ENCODE results near the gene EPN3.

The EPN3 gene

DNA sequence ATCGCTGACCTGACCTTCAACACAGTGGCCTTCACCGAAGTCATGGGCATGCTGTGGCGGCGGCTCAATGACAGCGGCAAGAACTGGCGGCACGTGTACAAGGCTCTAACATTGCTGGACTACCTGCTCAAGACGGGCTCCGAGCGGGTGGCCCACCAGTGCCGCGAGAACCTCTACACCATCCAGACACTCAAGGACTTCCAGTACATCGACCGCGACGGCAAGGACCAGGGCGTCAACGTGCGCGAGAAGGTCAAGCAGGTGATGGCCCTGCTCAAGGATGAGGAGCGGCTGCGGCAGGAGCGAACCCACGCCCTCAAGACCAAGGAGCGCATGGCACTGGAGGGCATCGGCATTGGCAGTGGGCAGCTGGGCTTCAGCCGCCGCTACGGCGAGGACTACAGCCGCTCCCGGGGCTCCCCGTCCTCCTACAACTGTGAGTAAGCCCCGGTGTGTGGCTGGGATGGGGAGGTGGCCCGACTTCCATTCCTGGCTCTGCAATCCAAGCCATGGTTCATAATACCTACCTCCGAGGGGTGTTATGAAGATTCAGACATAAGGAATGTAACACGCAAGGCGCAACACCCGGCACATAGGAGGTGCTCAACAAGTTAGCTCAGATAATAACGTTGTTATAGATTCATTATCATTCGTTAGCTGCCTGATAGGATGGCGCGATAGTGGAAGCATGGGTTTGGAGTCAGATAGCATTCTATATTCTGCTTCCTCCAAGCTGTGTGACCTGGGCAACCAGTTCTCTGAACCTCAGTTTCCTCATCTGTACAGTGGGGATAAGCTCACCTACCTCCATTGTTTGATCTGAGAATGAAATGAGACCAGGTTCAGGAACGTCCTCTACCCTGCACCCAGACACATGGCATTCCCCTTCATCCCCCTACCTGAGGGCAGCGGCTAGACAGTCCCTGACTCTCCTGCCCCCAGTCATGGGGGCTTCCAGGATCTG lies 4.4 kb downstream of the EPN3 start:
- no peak for DNase-seq

DNA sequence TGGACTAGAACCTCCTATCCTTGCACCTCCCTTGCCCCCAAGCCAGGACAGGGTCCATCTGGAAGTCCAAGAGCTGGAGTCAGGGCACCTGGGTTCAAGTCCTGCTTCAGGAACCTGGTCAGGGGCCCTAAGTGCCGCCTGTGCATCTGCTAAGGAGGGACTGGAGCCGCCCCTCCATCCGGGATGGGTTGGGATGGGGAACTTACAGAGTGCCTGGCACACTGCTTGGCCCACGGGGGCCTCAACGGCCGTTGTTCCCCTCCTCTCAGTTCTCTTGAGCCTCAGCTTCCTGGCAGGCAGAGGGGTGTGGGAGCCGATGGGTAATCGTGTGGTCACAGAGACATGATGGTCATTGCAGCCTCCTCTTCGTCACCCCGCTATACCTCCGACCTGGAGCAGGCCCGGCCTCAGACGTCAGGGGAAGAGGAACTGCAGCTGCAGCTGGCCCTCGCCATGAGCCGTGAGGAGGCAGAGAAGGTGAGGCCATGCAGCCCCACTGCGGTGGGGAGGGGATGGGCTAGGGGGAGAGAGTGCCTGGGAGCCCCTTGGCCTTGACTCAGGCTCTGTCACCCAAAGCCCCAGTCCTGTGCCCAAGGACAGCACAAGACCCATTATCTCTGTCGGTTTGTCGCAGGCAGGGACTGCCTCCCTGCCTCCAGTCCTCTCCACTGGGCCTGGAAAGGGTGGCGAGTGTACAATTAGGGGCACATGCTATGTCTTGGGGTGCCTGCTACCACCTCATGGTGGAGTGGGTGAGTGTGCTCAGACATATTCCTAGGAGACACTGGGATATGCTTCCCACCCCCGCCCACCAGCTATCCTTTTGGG lies 5.4 kb downstream of the EPN3 start:
- DNase-seq: no peak

DNA sequence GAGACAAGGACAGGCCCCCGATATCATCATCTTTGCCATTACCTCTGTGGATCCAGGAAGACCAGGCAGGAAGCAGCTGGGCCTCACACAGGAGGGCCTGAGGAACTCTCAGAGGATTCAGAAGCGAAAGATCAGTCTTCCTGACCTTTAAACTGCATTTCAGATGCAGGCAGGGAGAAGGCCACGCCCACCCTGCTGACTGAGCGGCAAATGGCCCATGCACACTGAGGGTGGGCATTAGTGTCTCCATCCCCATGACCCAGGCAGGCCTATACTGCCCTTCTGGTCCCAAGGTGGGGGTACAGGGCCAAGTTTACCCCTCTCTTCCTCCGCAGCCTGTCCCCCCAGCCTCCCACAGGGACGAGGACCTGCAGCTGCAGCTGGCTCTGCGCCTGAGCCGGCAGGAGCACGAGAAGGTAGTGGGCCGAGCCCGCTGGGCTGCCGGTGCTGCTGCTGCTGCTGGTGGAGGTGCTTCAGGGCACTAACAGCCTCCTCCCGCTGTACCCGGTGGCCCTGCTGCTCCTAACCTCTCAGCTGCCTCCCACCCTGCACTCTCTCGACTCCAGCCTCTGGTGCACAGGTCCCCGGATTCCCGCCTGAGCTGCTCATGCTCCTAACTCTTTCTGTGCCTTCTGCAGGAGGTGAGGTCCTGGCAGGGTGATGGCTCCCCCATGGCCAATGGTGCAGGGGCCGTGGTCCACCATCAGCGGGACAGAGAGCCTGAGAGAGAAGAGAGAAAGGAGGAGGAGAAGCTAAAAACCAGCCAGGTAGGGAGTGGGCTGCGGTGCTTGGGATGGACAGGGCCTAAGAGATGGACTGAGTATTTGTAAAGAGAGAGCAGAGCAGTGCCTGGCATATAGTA lies 6.2 kb downstream of the EPN3 start:
- no peak for DNase-seq

DNA sequence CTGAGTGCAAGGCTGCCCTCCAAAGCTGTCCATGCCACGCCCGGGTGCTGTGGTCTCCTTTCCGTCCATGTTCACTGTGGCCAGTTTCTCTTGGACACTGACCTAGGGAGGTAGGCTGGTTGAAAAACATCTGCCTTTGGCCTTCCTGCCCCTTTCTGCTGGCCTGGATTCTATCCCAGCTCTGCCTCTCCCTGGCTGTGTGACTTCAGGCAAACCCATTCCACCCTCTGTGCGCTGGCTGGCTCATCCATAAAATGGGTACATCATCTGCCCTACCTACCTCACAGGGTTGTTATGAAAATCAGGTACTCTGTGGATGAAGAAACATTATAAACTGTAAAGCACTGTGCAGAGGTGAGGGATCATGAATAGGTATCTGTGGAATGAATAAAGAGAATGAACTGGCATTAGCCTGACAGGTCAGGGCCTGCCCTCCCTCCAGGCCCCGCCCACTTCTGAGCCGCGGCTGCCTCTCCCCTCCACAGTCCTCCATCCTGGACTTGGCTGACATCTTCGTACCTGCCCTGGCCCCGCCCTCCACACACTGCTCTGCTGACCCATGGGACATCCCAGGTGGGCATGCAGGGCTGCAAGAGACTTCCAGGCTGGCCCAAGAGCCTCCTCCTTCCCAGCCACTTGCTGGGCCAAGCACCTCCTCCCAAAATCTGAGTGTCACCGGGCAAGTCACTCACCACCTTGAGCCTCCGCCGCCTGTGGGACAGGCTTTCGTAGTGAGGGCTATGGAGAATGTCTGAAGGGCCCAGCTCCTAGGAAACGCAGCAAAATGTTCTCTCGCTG lies 7.4 kb downstream of the EPN3 start:
- DNase-seq: no peak

DNA sequence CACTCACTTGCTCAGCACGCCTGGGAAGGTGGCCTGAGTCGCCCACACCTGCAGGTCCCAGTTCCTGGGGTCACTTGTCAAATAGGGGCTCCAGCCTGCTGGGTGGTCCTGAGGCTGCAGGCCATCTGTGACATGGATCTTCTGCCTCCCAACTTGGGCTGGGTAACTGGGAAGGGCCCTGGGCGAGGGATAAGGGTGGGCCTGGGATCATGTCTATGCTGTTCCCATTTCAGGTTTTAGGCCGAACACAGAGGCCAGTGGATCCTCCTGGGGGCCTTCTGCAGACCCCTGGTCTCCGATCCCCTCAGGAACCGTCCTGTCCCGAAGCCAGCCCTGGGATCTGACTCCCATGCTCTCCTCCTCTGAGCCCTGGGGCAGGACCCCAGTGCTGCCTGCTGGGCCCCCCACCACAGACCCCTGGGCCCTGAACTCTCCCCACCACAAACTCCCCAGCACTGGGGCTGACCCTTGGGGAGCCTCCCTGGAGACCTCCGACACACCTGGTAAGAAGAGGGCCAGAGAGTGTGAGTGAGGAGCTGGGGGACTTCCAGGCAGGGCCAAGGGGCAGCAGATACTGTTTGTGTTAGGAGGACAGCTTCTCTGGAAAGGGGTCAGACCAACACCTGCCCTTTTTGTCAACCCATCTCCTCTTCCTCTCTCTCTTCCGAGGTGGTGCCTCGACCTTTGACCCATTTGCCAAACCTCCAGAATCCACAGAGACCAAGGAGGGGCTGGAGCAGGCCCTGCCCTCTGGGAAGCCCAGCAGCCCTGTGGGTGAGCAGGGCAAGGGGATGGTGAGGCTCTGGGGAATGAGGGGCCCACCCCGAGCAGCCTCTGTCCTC lies 8.2 kb downstream of the EPN3 start:
- no peak for DNase-seq

DNA sequence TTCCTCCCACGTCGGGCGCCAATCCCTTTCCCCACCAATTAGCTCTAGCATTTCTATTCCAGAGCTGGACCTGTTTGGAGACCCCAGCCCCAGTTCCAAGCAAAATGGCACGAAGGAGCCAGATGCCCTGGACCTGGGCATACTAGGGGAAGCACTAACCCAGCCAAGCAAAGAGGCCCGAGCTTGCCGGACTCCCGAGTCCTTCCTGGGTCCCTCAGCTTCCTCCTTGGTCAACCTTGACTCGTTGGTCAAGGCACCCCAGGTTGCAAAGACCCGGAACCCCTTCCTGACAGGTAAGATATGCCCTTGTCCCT lies 8.8 kb downstream of the EPN3 start:
- DNase-seq: no peak

DNA sequence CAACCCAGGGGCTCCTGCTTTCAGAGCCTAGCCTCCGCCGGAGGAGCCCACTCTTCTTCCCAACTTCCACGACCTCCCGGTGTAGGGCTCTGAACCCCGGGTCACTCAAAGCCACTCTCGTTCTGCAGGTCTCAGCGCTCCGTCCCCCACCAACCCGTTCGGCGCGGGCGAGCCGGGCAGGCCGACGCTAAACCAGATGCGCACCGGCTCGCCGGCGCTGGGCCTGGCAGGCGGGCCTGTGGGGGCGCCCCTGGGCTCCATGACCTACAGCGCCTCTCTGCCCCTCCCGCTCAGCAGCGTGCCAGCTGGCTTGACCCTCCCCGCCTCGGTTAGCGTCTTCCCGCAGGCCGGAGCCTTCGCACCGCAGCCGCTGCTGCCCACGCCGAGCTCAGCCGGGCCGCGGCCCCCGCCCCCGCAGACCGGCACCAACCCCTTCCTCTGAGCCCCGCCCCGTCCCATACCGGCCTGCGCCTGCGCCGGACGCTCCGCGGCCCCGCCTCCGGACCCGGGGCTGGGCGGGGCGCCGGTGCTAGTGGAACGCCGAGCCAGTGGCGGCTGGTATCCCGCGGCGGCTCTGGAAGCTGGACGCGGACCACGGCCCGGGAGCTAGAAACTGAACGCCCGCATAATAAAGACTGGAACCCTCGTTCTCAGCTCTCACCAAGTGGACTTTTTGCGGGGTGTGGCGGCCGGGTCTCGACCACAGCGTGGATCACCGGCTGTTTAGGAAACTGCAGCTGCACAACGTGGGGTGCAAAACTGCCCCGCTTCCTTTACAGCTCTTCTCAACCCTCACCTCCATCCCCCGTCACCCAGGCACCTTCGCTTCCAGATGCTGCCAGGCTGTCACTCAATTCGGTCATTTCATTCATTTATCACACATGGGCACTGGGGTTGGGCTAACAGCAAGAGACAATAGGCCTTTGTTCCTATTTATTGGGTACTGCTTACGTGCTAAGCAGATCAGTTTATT lies 9.5 kb downstream of the EPN3 start:
- peak; percentile 45 to 87 for DNase-seq

DNA sequence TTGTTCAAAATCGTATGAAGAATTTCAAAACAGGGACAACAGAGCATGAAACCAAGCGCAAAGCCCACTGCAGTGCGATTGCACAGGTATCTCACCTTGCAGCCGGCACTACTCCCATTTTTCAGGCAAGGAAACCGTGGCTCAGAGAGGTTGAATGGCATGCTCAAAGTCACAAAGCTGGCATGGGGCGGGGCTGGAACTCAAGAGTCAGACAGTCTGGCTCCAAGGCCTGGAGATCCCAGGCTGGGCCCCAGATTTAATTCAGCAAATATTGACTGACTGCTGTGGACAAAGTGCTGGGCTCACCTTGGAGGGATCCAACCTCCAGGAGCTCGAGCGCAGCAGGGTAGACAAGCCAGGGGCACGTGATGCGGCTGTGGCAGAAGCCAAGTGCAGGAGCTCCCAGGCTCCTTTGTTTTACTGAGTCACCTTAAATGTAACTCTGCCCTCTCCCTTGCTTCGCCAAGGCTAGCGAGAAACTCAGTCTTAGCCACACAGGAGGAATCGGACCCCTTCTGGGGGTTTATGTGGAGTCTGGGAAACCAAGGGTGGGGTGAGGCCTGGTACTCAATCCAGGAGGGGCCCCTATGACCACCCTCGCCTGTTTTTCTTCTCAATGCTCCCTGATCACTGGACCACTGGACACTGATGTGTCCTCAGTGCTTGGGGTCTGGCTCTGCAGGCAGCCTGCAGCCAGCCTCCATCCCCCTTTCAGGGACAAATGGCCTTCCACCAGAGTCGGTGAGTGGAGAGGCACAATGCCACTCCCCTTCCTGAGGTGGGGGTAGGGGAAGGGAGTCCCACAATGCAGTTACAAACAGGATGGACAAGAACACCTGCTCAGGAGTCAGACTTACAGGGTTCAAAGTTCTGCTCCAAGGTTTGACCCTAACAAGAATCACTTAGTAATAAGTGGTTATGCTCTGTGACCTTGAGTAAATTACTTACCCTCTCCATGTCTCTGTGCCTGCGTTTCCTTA lies 10.6 kb downstream of the EPN3 start:
- no peak for DNase-seq

DNA sequence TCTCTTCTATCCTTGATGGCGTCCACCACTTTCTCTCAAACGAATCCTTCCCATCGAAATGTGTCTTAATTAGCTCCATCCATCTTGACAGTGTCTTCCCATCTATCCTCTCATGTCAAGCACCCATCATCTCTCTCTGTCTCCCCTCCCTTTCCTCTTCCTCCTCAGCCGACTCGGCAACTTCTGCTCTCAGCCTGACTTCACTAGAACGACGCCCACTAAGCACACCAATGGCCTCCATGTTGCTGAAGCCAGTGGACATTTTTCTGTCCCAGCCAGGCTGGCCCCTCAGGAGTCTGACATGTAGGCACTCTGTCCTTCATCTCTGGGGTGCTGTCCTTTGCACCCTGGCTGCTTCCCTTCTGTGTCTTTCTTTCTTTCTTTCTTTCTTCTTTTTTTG lies 12.0 kb downstream of the EPN3 start:
- DNase-seq: no peak

DNA sequence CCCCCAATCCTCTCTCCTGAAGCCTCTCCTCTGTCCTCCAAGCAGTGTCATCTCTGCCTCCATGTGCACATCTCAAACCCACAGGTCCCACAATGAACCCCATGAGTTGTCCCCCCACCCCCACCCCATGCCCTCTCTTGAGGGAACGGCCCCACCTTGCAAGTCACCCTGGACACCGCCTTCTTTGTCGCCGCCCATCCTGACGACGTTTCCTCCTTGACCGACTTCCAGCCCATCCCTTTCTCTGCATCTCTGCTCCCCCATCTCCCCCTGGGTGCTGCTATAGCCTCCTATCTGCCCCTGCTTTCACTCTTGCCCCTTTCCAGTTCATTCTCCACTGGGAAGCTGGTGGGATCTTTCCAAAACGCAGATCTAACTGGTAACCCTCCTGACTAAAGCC lies 12.8 kb downstream of the EPN3 start:
- no peak for DNase-seq

DNA sequence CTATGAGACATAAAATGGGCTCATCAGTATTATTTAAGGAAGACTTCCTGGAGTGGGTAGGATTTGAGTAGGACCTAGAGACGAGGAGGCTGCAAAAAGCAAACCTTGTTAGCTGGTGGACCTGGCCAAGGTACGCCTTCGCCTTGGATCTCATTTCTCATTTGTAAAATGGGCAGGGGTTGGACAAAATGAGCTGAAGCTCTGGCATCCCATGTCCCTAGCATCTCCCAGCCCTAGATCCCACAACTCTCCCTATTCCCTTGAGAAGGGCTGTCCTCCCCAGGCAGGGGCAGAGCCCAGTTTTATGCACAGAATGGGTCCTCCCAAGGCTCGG lies 14.1 kb downstream of the EPN3 start:
- no peak for DNase-seq

DNA sequence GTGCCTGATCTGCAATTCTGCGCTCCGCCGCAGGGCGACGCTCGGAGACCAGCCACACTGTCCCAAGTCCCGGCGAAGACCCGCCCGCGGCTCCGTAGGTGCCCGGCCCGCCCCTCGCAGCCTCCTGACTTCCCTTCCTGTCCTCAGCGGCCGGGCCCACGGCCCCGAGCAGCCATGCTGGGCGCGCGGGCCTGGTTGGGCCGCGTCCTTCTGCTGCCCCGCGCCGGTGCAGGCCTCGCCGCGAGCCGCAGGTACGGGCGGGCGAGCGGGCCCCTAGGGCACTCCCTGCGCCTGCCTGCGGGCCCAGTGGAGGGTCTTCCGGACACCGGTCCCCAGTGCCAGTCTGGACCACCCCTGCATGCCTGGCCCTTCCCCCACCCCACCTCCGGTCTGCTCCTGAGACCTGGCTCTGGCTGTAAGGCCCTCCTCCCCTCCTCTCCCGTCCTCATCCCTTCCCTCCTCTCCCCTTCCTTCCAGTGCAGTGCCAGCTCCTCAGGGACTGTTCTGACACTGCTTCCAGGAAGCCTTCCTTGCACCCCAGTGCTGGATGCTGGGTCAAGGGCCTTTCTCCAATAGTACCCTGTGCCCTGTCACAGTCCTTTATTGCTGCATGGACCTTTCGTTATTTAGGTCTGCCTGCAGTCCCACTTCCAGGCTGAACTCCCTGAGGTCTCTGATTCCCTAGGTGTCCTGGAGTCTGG lies 14.7 kb downstream of the EPN3 start, which contains the start of gene SPATA20:
TSS of gene SPATA20 (plus strand) at position 140 of the 701 bp plus-strand sequence. CDS start at position 175, 35 bp downstream.
- peak; percentile 83 to 93 for DNase-seq

DNA sequence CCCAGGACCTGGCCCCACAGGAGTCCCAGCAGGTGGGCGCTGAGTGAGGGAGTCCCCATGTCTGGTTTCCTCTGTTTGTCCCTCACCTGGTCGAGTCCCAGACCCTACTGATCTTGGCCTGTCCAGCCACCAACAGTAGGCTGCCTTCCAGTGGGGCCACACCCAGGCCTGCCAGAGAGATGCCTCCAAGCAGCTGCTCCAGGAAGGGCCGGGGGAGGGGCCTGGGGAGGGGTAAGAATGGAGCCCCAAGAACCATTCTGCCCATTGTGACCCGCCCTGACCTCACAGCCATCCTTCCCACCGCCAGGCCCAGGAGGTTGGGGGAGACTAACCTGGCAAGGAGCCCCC lies 15.2 kb downstream of the EPN3 start:
- peak in 1 of 2 experiments; percentile 20 for DNase-seq

DNA sequence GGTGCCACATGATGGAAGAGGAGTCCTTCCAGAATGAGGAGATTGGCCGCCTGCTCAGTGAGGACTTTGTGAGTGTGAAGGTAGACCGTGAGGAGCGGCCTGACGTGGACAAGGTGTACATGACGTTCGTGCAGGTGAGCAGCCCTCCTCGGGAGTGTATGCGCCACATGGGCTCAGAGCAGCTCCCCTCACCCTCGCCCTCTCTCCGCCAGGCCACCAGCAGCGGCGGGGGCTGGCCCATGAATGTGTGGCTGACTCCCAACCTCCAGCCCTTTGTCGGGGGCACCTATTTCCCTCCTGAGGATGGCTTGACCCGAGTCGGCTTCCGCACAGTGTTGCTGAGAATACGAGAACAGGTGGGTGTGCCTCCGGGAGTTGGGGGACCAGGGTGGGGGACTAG lies 16.3 kb downstream of the EPN3 start:
- DNase-seq: no peak

DNA sequence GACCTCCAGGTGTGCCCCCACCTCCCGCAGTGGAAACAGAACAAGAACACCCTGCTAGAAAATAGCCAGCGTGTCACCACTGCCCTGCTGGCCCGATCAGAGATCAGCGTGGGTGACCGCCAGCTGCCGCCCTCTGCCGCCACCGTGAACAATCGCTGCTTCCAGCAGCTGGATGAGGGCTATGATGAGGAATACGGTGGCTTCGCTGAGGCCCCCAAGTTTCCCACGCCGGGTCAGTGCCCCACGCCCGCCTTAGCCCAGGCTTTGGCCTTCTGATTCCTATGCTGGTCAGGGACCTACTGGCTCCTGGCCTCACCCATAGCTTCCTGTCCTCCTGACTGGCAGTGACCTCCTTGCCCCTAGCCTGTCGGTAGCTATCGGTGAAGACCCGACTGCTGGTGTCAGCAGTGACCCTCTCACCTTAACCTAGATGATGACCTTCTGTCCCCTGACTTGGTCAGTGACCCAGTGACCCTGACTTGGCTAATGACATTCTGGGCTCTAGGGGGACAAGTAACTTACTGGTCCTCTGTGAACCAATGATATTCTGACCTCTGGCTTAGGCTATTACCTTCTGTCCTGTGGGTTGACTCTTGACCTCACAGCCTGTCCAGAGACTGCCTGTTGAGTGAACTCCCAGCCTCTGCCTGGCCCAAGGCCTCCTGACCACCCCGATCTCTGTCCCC lies 16.9 kb downstream of the EPN3 start:
- DNase-seq: no peak

DNA sequence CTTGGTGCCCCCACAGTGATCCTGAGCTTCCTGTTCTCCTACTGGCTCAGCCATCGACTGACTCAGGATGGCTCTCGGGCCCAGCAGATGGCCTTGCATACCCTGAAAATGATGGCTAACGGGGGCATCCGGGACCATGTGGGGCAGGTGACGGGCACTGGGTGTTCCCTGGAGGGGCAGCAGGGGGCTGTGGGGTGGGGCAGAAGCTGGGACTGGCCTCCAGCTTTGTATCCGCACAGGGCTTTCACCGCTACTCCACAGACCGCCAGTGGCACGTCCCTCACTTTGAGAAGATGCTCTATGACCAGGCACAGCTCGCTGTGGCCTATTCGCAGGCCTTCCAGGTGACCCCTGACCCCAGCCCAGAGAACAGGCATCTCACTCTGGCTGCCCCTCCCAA lies 17.4 kb downstream of the EPN3 start:
- no peak for DNase-seq

DNA sequence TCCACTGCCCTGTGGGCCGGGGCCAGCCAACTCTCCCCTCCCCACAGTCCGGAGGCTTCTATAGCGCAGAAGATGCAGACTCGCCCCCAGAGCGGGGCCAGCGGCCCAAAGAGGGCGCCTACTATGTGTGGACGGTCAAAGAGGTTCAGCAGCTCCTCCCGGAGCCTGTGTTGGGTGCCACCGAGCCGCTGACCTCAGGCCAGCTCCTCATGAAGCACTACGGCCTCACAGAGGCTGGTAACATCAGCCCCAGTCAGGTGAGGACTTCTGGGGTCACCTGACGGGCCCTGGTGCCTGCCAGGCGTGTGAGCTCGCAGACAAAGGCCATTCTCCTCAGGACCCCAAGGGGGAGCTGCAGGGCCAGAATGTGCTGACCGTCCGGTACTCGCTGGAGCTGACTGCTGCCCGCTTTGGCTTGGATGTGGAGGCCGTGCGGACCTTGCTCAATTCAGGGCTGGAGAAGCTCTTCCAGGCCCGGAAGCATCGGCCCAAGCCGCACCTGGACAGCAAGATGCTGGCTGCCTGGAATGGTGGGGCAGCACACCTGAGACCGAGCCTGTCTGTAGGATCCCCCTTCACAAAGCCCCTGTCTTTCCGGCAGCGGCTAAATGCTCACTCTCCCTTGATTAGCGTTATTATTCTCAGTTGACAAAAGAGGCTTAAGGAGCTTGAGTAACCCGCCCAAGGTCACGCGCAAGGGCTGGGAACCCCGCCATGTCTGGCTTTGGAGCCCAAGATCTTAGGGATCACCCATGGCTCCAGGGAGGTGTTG lies 18.3 kb downstream of the EPN3 start:
- peak in 1 of 2 experiments; percentile 42 for DNase-seq

All from NCI-H446 (cell line).